Stomach smooth muscle (tissue), 2 donors: ENCODE data around the gene PPFIA1.
A peak's percentile ranks its signal among the peaks of the same experiment; 100 is the strongest.

Source experiments
- H3K27ac ChIP-seq: one replicate; pipeline ENCODE4 v1.7.0; 2013; ENCODE audit warnings: mild to moderate bottlenecking, low read length, inconsistent platforms
- H3K27me3 ChIP-seq, 2 donors: one replicate each; pipeline ENCODE4 v1.7.0; 2013; ENCODE audit warnings: low read length in 2 of 2; ENCODE audit not compliant: insufficient read depth in 2 of 2, control insufficient read depth in 1 of 2
- H3K36me3 ChIP-seq, 2 donors: one replicate each; pipeline ENCODE4 v1.7.0; 2013; ENCODE audit warnings: low read length in 2 of 2; ENCODE audit not compliant: control insufficient read depth in 2 of 2, insufficient read depth in 2 of 2
- H3K4me1 ChIP-seq: one replicate; pipeline ENCODE4 v1.7.0; 2013; ENCODE audit warnings: low read length; ENCODE audit not compliant: control insufficient read depth, insufficient read depth
- H3K4me3 ChIP-seq, 2 donors: one replicate each; pipeline ENCODE4 v1.7.0; 2013; ENCODE audit warnings: low read length in 2 of 2
- H3K9ac ChIP-seq, 2 donors: one replicate each; pipeline ENCODE4 v1.7.0; 2013; ENCODE audit warnings: low read length in 2 of 2, mild to moderate bottlenecking in 1 of 2
- H3K9me3 ChIP-seq, 2 donors: one replicate each; pipeline ENCODE4 v1.7.0; 2013; ENCODE audit warnings: low read length in 2 of 2; ENCODE audit not compliant: control insufficient read depth in 2 of 2
- donor health status: healthy.
- donor health status: Pancreatic carcinoma.

PPFIA1 gene

DNA sequence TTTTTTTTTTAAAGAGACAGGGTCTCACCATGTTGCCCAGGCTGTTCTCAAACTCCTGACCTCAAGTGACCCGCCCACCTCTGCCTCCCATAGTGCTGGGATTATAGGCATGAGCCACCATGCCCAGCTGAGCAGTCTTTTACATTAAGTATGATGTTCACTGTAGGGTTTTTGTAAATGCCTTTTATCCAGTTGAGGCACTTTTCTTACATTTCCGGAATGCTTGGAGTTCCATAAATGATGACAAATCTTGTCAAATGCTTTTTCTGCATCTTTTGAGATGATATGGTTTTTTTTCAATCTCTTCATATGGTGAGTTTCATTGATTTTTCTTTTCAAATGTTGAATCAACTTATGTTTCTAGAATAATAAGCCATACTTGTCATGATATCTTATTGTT lies 98.5 kb downstream of the PPFIA1 start:
- Histone ChIP-seq H3K27ac (no peak overlapping the region), H3K27me3 (no peaks in the 10 kb centered on the region), H3K4me1 (no peaks in the 10 kb centered on the region), H3K4me3 (no peak overlapping the region), H3K36me3 (peaks cover 12 to 22% of the 10 kb centered on the region in 2 donors), H3K9ac (no peak overlapping the region), H3K9me3 (no peaks in the 10 kb centered on the region)

DNA sequence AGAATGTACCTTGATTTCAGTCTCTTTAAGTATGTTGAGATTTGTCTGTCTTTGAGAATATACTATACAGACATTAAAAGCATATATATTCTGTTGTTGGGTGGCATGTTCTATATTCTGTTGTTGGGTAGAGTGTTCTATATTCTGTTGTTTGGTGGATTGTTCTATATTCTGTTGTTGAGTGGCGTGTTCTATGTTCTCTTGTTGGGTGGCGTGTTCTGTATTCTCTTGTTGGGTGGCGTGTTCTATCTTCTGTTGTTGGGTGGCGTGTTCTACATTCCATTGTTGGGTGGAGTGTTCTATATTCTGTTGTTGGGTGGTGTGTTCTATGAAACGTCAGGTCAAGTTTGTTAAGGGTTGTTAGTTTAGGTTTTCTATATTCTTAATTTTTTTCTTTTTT lies 100.8 kb downstream of the PPFIA1 start:
- H3K36me3 ChIP-seq = peaks cover 12 to 20% of the 10 kb centered on the region in 2 donors
- H3K27me3 ChIP-seq = no peaks in the 10 kb centered on the region
- H3K4me3 ChIP-seq = no peak overlapping the region
- H3K27ac ChIP-seq = no peak overlapping the region
- no peak overlapping the region for H3K9ac ChIP-seq
- no peaks in the 10 kb centered on the region for H3K4me1 ChIP-seq
- no peaks in the 10 kb centered on the region for H3K9me3 ChIP-seq

DNA sequence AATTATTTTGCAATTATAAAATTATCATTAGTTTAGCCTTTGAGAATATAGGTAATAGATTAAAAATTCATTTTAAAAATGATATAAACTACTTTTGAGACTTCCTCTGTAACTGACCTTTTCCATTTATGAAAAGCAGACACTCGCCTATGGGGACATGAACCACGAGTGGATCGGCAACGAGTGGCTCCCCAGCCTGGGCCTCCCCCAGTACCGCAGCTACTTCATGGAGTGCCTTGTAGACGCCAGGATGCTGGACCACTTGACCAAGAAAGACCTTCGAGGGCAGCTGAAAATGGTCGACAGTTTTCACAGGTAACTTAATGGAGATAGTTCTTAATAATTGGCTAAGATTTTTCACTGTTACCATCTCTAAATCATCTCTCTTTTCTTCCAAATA lies 101.6 kb downstream of the PPFIA1 start:
- H3K4me3 ChIP-seq = no peak overlapping the region
- H3K36me3 ChIP-seq = peaks cover 13 to 21% of the 10 kb centered on the region in 2 donors
- H3K27me3 ChIP-seq = no peaks in the 10 kb centered on the region
- H3K9me3 ChIP-seq = no peaks in the 10 kb centered on the region
- no peak overlapping the region for H3K27ac ChIP-seq
- no peak overlapping the region for H3K9ac ChIP-seq
- H3K4me1 ChIP-seq = no peaks in the 10 kb centered on the region

DNA sequence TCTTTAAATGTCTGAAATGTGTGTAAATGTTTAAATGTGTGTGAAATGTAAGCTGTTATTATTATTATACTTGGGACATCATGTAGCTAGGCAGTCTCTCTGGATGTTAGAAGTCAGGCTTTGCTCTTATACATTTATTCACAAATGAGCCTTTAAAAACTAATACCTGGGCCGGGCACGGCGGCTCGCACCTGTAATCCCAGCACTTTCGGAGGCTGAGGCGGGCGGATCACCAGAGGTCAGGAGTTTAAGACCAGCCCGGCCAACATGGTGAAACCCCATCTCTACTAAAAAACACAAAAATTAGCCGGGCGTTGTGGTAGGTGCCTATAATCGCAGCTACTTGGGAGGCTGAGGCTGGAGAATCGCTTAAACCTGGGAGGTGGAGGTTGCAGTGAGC lies 106.1 kb downstream of the PPFIA1 start:
- H3K4me1 ChIP-seq = peaks cover under 1% of the 10 kb centered on the region
- no peak overlapping the region for H3K9ac ChIP-seq
- no peaks in the 10 kb centered on the region for H3K9me3 ChIP-seq
- no peaks in the 10 kb centered on the region for H3K27me3 ChIP-seq
- H3K27ac ChIP-seq = no peak overlapping the region
- H3K4me3 ChIP-seq = no peak overlapping the region
- peaks cover 30 to 38% of the 10 kb centered on the region in 2 donors for H3K36me3 ChIP-seq

DNA sequence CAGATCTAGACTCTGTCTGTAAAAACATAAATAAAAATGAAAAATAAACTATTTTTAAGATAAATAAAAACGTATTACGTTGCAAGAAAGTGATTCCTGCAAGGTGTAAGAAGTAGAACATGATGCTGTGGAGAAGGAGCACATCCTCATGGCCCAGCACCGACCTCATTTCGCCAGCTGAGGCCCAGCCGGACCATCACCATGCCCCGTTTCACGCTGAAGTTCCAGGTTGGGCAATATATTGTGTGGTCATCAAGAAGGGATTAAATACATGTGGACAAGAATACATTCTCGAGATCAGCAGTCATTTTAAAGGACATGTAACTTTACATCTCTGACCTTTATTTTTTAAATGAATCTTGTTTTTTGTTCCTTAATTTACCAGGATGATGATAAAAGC lies 107.2 kb downstream of the PPFIA1 start:
- Histone ChIP-seq H3K9me3 (no peaks in the 10 kb centered on the region), H3K4me1 (peaks cover 7% of the 10 kb centered on the region), H3K9ac (no peak overlapping the region), H3K27ac (no peak overlapping the region), H3K4me3 (no peak overlapping the region), H3K36me3 (peaks cover 25 to 35% of the 10 kb centered on the region in 2 donors), H3K27me3 (no peaks in the 10 kb centered on the region)

DNA sequence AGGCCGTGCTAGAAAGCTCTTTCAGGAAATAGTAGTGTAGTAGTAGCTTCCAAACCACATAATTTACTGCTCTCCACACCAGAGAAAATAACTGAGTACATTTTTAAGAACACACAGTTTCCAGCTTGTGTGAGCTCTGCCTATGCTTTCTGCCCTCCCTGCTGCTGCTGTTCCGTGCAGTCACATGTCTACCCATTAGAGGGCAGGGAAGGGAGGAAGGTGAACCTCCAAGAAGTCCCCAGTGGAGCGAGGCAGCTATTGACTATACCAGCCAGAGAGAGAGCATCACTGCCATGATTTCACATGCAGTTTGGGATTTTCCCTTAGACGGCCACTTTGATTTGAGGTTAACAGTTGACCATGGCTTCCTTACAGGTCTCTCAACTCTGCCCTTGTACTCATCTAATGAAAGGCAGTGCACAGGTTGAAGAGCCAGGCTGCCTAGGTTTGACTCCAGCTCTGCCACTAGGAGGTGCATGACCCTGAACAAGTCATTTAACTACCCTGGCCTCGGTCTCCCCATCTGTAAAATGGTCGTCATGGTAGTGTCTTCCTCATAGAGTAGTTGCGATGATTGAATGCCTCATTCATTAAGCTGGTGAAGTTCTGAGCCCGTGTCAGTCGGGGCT lies 108.1 kb downstream of the PPFIA1 start:
- no peak overlapping the region for H3K9ac ChIP-seq
- H3K9me3 ChIP-seq = no peaks in the 10 kb centered on the region
- H3K27ac ChIP-seq = no peak overlapping the region
- peaks cover 23 to 31% of the 10 kb centered on the region in 2 donors for H3K36me3 ChIP-seq
- no peak overlapping the region for H3K4me3 ChIP-seq
- H3K27me3 ChIP-seq = no peaks in the 10 kb centered on the region
- H3K4me1 ChIP-seq = peaks cover 14% of the 10 kb centered on the region

DNA sequence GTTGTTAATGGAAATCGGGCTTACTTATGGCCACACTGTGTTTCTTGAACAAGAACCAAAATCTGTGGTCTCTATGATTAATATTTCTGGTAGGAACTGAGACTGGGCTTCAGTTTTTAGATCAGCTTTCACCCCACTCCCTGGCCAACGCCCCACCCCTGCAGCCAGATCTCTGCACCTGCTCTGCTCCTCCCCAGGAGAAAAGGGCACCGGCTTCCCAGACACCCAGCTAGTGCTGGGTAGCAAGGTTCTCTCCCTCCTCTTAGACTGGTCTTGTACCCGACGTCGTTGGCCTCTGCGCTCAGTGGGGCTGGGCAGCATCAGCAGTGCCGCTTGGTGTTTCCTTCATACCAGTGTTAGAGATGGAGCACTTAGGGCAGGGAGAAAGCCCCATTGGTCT lies 110.9 kb downstream of the PPFIA1 start:
- no peak overlapping the region for H3K4me3 ChIP-seq
- no peak overlapping the region for H3K9ac ChIP-seq
- no peaks in the 10 kb centered on the region for H3K9me3 ChIP-seq
- peaks cover 22% of the 10 kb centered on the region for H3K4me1 ChIP-seq
- no peaks in the 10 kb centered on the region for H3K27me3 ChIP-seq
- H3K36me3 ChIP-seq = peaks cover 23 to 25% of the 10 kb centered on the region in 2 donors
- H3K27ac ChIP-seq = peak overlapping the region; percentile 64

DNA sequence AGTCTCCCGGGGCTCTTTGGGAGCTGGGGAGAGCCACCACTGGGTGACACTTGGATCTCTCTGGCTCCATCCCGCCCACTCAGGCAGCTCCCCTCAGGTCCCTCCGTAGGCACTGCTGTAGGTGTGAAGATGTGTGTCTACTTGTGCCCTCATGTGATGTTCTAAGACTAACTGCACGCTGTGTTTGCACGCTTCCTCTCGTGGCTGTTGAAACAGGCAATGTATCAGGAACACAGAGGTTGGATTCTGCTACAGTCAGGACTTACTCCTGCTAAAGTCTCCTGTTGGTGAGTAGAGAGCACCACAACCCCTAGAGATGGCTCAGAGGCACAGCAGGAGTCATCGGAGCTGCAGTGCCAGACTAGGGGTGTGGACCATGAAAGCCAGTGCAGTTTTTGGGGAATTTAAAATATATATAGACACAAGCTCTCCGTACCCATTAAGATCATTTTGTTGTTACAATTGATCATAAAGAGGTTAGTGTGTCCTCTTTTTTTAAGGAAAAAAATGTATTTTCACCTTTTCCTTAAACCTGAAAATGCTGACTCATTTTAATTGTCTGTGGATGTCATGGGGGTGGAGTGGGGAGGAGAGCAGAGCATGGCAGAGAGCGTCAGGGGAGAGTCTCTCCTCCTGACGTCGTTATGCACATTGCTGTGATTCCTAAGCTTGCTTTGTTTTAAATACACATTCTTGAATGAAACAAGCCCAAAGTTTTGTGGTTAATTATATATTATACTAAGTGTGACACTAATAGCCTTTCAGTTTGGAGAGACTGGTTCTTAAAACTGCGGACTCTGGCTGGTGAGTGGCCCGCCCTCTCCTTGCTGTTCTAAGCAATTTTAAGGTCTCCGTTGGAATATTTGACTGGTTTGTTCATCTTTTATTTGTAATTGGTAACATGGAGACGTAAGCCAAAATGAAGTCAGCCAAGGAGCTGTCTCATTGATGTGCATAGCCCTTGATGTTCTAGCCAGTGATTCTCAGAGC lies 111.7 kb downstream of the PPFIA1 start:
- no peak overlapping the region for H3K9ac ChIP-seq
- no peaks in the 10 kb centered on the region for H3K27me3 ChIP-seq
- peaks cover 22% of the 10 kb centered on the region for H3K4me1 ChIP-seq
- peaks cover 21 to 23% of the 10 kb centered on the region in 2 donors for H3K36me3 ChIP-seq
- no peaks in the 10 kb centered on the region for H3K9me3 ChIP-seq
- peak overlapping the region; percentile 64 for H3K27ac ChIP-seq
- H3K4me3 ChIP-seq = peak overlapping the region in 1 of 2 donors; percentile 35

DNA sequence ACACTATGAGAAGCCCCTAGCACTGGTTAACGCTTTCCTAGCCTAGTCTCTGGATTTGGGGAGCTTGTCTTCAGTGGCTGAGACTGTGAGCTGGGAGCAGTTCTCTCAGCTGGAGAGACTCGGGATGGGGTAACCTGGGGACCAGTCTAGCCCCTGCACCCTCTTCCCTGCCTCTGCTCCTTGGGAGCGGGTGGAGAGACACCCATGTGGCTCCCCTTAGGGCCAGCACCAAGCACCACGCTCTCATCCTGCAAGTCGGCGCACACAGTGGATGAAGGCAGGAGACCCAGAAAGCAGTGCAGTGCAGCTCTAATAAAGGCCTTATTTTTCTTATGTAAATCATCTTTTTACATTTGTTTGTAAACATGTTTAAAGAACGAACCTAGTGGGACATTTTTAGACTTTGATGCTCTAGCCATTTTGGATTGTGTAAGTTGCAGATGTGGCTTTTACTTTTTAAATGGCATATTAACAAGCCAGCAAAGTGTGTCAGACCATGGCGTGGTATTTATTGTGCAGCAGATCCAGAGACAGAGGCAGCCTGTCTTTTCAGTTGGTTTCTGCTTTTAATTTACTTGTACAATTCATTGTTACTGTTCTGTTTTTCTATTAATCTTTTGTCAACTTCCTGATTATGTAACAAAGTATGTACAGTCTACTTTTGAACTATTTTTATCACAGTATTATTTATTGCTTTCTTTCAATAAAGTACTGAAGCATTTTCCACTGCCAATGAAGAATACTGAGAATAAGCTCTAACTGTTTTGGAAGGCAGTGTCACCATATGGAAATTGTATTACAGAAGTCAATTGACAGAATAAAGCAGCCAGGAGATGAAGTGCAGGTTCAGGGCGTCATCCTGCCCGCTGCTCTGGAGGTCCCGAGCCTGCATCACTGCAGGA lies 113.4 kb downstream of the PPFIA1 start:
- Histone ChIP-seq H3K27ac (peak overlapping the region; percentile 31), H3K4me3 (no peak overlapping the region), H3K27me3 (no peaks in the 10 kb centered on the region), H3K9ac (no peak overlapping the region), H3K4me1 (peaks cover 22% of the 10 kb centered on the region), H3K9me3 (no peaks in the 10 kb centered on the region), H3K36me3 (peaks cover 6 to 7% of the 10 kb centered on the region in 2 donors)

DNA sequence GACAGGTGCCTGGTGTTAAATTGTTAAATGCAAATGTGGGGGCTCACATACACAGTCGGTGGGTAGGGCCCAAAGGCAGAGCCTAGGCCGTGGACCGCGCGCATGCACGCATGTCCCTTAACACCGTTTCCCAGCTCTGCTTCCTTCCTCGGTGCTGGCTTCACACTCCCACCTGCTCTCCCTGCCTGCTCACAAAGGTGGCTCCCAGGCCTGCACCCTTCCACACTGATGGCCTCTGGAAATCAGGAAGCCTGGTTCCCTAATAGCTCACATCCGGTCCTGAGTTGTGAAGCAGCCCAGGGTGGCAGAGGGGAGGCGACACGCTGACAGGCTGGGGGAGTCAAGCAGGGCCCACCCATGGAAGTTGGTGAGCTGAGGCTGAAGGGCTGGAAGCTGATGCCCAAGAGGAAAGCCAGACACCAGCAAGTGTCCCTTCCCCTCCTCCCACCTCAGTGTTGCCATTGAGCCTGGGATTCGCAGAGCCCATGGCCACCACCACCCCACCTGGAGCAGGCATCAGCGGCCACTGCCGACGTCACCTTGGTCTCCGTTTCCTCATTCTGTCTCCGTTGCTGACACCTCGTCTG lies 114.2 kb downstream of the PPFIA1 start:
- Histone ChIP-seq H3K36me3 (peaks cover 5 to 7% of the 10 kb centered on the region in 2 donors), H3K9me3 (no peaks in the 10 kb centered on the region), H3K9ac (no peak overlapping the region), H3K27ac (peak overlapping the region; percentile 31), H3K27me3 (no peaks in the 10 kb centered on the region), H3K4me3 (no peak overlapping the region), H3K4me1 (peaks cover 22% of the 10 kb centered on the region)
